Esophagus squamous epithelium (tissue), 5 donors: ENCODE data around the gene SAT2. TPM values are rescaled to one million over a fixed set of nuclear protein-coding genes. Genes with fewer than 3 reads are reported as not detected.

ENCODE experiments used
- DNase-seq: peaks from one replicate; lab custom pipeline; 2025; lab: John Stamatoyannopoulos, UW
- H3K27ac ChIP-seq, 4 donors: fragments of 200-600 bp; sonication (generic); one replicate each; pipeline ENCODE4 v1.5.1; 2016 to 2019; ENCODE audit warnings: mild to moderate bottlenecking in 1 of 4
- H3K27me3 ChIP-seq, 4 donors: fragments of 200-600 bp; sonication (generic); 1 replicate in 3 of 4; 2 replicates in 1 of 4; pipeline versions ENCODE4 v1.5.1 to v1.6.0; 2017 to 2021; ENCODE audit warnings: antibody characterized with exemption in 1 of 4
- H3K36me3 ChIP-seq, 3 donors: fragments of 200-600 bp; sonication (generic); one replicate each; pipeline ENCODE4 v1.5.1; 2016 to 2019
- H3K4me1 ChIP-seq, 3 donors: fragments of 200-600 bp; sonication (generic); one replicate each; pipeline ENCODE4 v1.5.1; 2017 to 2019
- H3K4me3 ChIP-seq, 4 donors: fragments of 200-600 bp; sonication (generic); 1 replicate in 3 of 4; 2 replicates in 1 of 4; pipeline ENCODE4 v1.5.1; 2016 to 2019; ENCODE audit warnings: mild to moderate bottlenecking in 2 of 4, moderate library complexity in 1 of 4
- H3K9me3 ChIP-seq, 3 donors: fragments of 200-600 bp; sonication (generic); one replicate each; pipeline ENCODE4 v1.5.1; 2016 to 2019
- CTCF ChIP-seq, 6 experiments: fragments of 450-650 bp in 4 of 6; fragments of 200-600 bp in 2 of 6; sonication (generic) in 2 of 6; IDR thresholded peaks; one replicate each; pipeline ENCODE4 v1.5.1; 2016 to 2019; ENCODE audit warnings: antibody characterized with exemption in 6 of 6, mild to moderate bottlenecking in 4 of 6, moderate library complexity in 4 of 6
- POLR2A ChIP-seq, 4 donors: fragments of 450-650 bp; IDR thresholded peaks; one replicate each; pipeline ENCODE4 v1.6.1; 2017; ENCODE audit warnings: antibody characterized with exemption in 4 of 4, mild to moderate bottlenecking in 4 of 4, moderate library complexity in 3 of 4
- WGBS, 2 donors: methylation state at CpG; one replicate each; pipeline ENCODE4 v1.1.5; 2018; 5-methylcytosine and 5-hydroxymethylcytosine counted together
- intact Hi-C: fragments of 100-400 bp; cut with DNase I; formaldehyde crosslinking; loops from one replicate; pipeline ENCODE4 v1.15.0; 2022
- total RNA-seq, 4 donors: library from RNA; depleted of rRNA; stranded (reverse); fragments of >200 nt; gene quantifications; one replicate each; pipeline ENCODE4 v1.1.0, GENCODE V29; 2016
- donor health status: DM: yes; HTN: yes; CAD: no.

The SAT2 gene
- total RNA-seq, result 10 to 100 TPM; 20.5 to 55.9 (median 31.3) TPM

GRCh38 chr17:7627250-7628121 is at the start of gene SAT2:
Gene SAT2, minus strand, starts transcription at chr17:7627821. Its CDS starts 186 bp downstream, at chr17:7627635.
- Histone ChIP-seq H3K4me3 (peak within 1 kb of the TSS; percentile 77 to 94 (median 82)), H3K4me1 (peaks cover 8 to 19% (median 9%) of the 10 kb centered on the region in 3 donors), H3K36me3 (peaks cover 0 to 15% (median 0%) of the 10 kb centered on the region in 3 donors), H3K27me3 (no peaks in the 10 kb centered on the region), H3K9me3 (no peaks in the 10 kb centered on the region), H3K27ac (peak within 1 kb of the TSS; percentile 91 to 96 (median 94))
- TF ChIP-seq CTCF (IDR thresholded peaks at IDR 0.05) (no peak), POLR2A (IDR thresholded peaks at IDR 0.05) (peak in 3 of 4 donors; percentile 11 to 82 (median 57))
- intact Hi-C loops, result no loop called here
- peak; percentile 57 for DNase-seq
- WGBS, 2 donors, result 0 to 1% methylated on average over 16 to 34 of the region's 54 CpGs

GRCh38 chr17:7676533-7676932 is 48.9 kb upstream of the SAT2 start:
- no peak overlapping the region for H3K27ac ChIP-seq
- H3K4me3 ChIP-seq, result no peak overlapping the region
- TF ChIP-seq CTCF (IDR thresholded peaks at IDR 0.05), result no peak
- no peak for TF ChIP-seq POLR2A (IDR thresholded peaks at IDR 0.05)
- WGBS, 2 donors, result 85 to 94% methylated on average over 2 to 5 of the region's 5 CpGs
- H3K27me3 ChIP-seq, result no peaks in the 10 kb centered on the region
- DNase-seq, result no peak
- intact Hi-C loops, result no loop called here
- peaks cover 18 to 51% (median 46%) of the 10 kb centered on the region in 3 donors for H3K36me3 ChIP-seq
- H3K4me1 ChIP-seq, result no peaks in the 10 kb centered on the region
- H3K9me3 ChIP-seq, result peaks cover 0 to 9% (median 7%) of the 10 kb centered on the region in 3 donors

GRCh38 chr17:7674934-7675333 is 47.3 kb upstream of the SAT2 start:
- Histone ChIP-seq H3K4me3 (no peak overlapping the region), H3K36me3 (peaks cover 26 to 67% (median 61%) of the 10 kb centered on the region in 3 donors), H3K9me3 (peaks cover 0 to 9% (median 7%) of the 10 kb centered on the region in 3 donors), H3K4me1 (no peaks in the 10 kb centered on the region), H3K27me3 (no peaks in the 10 kb centered on the region), H3K27ac (no peak overlapping the region)
- intact Hi-C loops, result no loop called here
- 67 to 89% methylated on average over 2 to 14 of the region's 14 CpGs for WGBS, 2 donors
- TF ChIP-seq POLR2A (IDR thresholded peaks at IDR 0.05) (no peak), CTCF (IDR thresholded peaks at IDR 0.05) (no peak)
- DNase-seq, result no peak

DNA sequence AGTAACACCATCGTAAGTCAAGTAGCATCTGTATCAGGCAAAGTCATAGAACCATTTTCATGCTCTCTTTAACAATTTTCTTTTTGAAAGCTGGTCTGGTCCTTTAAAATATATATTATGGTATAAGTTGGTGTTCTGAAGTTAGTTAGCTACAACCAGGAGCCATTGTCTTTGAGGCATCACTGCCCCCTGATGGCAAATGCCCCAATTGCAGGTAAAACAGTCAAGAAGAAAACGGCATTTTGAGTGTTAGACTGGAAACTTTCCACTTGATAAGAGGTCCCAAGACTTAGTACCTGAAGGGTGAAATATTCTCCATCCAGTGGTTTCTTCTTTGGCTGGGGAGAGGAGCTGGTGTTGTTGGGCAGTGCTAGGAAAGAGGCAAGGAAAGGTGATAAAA is 45.6 kb upstream of the SAT2 start:
- no peak overlapping the region for H3K4me3 ChIP-seq
- peaks cover 29 to 84% (median 65%) of the 10 kb centered on the region in 3 donors for H3K36me3 ChIP-seq
- intact Hi-C loops, result no loop called here
- DNase-seq, result no peak
- H3K9me3 ChIP-seq, result peaks cover 0 to 9% (median 7%) of the 10 kb centered on the region in 3 donors
- H3K27me3 ChIP-seq, result no peaks in the 10 kb centered on the region
- H3K27ac ChIP-seq, result no peak overlapping the region
- WGBS, 2 donors, result 97 to 100% methylated on average over 2 of the region's 2 CpGs
- TF ChIP-seq CTCF (IDR thresholded peaks at IDR 0.05) (peak in 3 of 6 experiments; percentile 19 to 61 (median 26)), POLR2A (IDR thresholded peaks at IDR 0.05) (no peak)
- H3K4me1 ChIP-seq, result peaks cover 0 to 8% (median 0%) of the 10 kb centered on the region in 3 donors

DNA sequence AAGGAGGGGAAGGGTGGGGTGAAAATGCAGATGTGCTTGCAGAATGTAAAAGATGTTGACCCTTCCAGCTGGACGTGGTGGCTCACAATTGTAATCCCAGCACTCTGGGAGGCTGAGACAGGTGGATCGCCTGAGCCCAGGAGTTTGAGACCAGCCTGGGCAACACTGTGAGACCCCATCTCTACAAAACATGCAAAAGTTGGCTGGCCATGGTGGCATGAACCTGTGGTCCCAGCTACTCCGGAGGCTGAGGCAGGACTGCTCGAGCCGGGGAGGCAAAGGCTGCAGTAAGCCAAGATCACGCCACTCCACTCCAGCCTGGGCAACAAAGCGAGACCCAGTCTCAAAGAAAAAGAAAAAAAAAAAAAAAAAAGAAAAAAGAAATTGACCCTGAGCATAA is 40.9 kb upstream of the SAT2 start:
- WGBS, 2 donors, result 90 to 92% methylated on average over 3 to 4 of the region's 7 CpGs
- no peak overlapping the region for H3K4me3 ChIP-seq
- H3K27ac ChIP-seq, result no peak overlapping the region
- H3K27me3 ChIP-seq, result no peaks in the 10 kb centered on the region
- TF ChIP-seq CTCF (IDR thresholded peaks at IDR 0.05) (no peak), POLR2A (IDR thresholded peaks at IDR 0.05) (no peak)
- DNase-seq, result no peak
- intact Hi-C loops, result no loop called here
- peaks cover 0 to 3% (median 3%) of the 10 kb centered on the region in 3 donors for H3K9me3 ChIP-seq
- H3K4me1 ChIP-seq, result peaks cover 0 to 8% (median 0%) of the 10 kb centered on the region in 3 donors
- H3K36me3 ChIP-seq, result peaks cover 13 to 80% (median 43%) of the 10 kb centered on the region in 3 donors
